Testis (tissue), 3 donors: ENCODE results near the gene CLEC16A. TPM values are rescaled to one million over a fixed set of nuclear protein-coding genes. Genes with fewer than 3 reads are reported as not detected.

Experiments
- DNase-seq: peaks from one replicate; pipeline ENCODE4 v3.0.0-alpha.2; 2019
- H3K27ac ChIP-seq, 2 donors: fragments of 200-600 bp; sonication (generic); one replicate each; pipeline ENCODE4 v1.5.1; 2019
- H3K27me3 ChIP-seq: fragments of 200-600 bp; sonication (generic); one replicate; pipeline ENCODE4 v1.5.1; 2019
- H3K36me3 ChIP-seq: fragments of 200-600 bp; sonication (generic); one replicate; pipeline ENCODE4 v1.5.1; 2017; ENCODE audit warnings: low read depth; ENCODE audit errors: missing control alignments
- H3K4me1 ChIP-seq: fragments of 200-600 bp; sonication (generic); one replicate; pipeline ENCODE4 v1.5.1; 2019
- H3K4me3 ChIP-seq, 2 donors: fragments of 200-600 bp; sonication (generic); one replicate each; pipeline ENCODE4 v1.5.1; 2017 to 2019
- H3K9me3 ChIP-seq: fragments of 200-600 bp; sonication (generic); one replicate; pipeline ENCODE4 v1.5.1; 2017
- POLR2A ChIP-seq: fragments of 450-650 bp; IDR thresholded peaks from one replicate; pipeline ENCODE4 v1.6.1; 2017; ENCODE audit warnings: antibody characterized with exemption, mild to moderate bottlenecking, moderate library complexity
- WGBS, 2 donors: methylation state at CpG; one replicate each; pipeline ENCODE4 v1.1.5; 2018; 5-methylcytosine and 5-hydroxymethylcytosine counted together
- intact Hi-C: fragments of 100-400 bp; cut with DNase I; formaldehyde crosslinking; loops from one replicate; pipeline ENCODE4 v1.15.1; 2023; ENCODE audit warnings: low total_unique reads
- polyA plus RNA-seq: library from polyadenylated mRNA; stranded (reverse); fragments of 350-450 nt; fragmentation: Illumina TruSeq; extraction: RNeasy Lipid Tissue Mini Kit (QIAGEN cat#74804); gene quantifications from one replicate; pipeline ENCODE4 v1.2.3, GENCODE V29; 2014; ENCODE audit warnings: low read depth, low replicate concordance; ENCODE audit not compliant: insufficient read depth
- total RNA-seq, 2 donors: library from RNA; depleted of rRNA; stranded (reverse); fragments of >200 nt; gene quantifications; one replicate each; pipeline ENCODE4 v1.2.3, GENCODE V29; 2016
- TF ChIP-seq, protein P1 (sequence below), 3 experiments: fragments of 450-650 bp in 2 of 3; fragments of 200-600 bp in 1 of 3; sonication (generic) in 1 of 3; IDR thresholded peaks; one replicate each; pipeline ENCODE4 v1.5.1; 2016 to 2019; ENCODE audit warnings: antibody characterized with exemption in 3 of 3, mild to moderate bottlenecking in 2 of 3, moderate library complexity in 1 of 3

CLEC16A gene
- total and polyA plus RNA-seq, 3 donors from 2014 or later = 93.9 to 126 (median 122) TPM

- no peak for DNase-seq
- intact Hi-C loops = no loop called here
- 81 to 84% methylated on average over 9 of the region's 9 CpGs for WGBS, 2 donors
- no peak overlapping the region for H3K4me3 ChIP-seq
- no peaks in the 10 kb centered on the region for H3K36me3 ChIP-seq
- no peak for TF ChIP-seq POLR2A
- TF ChIP-seq, protein P1, sequence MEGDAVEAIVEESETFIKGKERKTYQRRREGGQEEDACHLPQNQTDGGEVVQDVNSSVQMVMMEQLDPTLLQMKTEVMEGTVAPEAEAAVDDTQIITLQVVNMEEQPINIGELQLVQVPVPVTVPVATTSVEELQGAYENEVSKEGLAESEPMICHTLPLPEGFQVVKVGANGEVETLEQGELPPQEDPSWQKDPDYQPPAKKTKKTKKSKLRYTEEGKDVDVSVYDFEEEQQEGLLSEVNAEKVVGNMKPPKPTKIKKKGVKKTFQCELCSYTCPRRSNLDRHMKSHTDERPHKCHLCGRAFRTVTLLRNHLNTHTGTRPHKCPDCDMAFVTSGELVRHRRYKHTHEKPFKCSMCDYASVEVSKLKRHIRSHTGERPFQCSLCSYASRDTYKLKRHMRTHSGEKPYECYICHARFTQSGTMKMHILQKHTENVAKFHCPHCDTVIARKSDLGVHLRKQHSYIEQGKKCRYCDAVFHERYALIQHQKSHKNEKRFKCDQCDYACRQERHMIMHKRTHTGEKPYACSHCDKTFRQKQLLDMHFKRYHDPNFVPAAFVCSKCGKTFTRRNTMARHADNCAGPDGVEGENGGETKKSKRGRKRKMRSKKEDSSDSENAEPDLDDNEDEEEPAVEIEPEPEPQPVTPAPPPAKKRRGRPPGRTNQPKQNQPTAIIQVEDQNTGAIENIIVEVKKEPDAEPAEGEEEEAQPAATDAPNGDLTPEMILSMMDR (IDR thresholded peaks at IDR 0.05) = no peak
- H3K4me1 ChIP-seq = no peaks in the 10 kb centered on the region
- H3K9me3 ChIP-seq = no peaks in the 10 kb centered on the region
- no peaks in the 10 kb centered on the region for H3K27me3 ChIP-seq
- no peak overlapping the region for H3K27ac ChIP-seq
These were observed 207.0 kb downstream of the CLEC16A start for GRCh38 chr16:11151156-11151884.

DNA sequence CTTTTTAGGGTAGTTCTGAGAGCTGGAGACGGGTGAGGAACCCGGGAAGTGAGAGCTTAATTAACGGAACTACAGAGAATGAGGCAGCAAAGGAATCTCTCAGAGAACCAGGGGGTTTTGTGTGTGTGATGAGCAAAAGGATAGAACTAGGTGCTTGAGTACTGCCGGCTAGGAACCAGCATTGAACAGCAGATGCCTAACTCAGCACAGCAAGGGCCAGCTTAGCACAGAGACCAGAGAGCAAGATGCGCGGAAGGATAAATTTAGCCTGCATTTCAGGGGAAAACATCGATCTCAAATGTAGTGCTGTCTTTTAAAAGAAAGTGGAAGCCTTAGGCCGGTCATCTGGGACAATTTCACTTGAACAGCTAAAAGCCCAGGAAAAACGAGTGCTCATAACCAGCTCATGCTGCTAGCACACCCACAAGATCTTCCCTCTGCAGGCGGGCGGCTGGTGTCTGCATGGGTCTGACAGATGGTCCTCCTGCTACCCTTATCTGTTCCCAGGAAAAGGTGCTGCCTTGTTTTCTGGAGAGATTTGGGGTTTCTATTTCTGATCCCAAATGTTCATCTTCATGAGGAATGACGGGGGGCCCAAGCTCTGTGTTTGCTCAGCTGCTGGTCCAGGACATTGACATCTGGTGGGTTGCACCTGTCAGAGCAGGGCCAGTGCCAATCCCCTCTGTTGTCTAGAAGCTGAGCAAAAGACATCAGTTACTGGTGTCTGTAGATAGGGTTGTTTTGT, 207.7 kb downstream of the CLEC16A start:
- Histone ChIP-seq H3K4me1 (no peaks in the 10 kb centered on the region), H3K9me3 (no peaks in the 10 kb centered on the region), H3K36me3 (no peaks in the 10 kb centered on the region), H3K27me3 (no peaks in the 10 kb centered on the region), H3K27ac (no peak overlapping the region), H3K4me3 (no peak overlapping the region)
- no peak for DNase-seq
- intact Hi-C loops = no loop called here
- TF ChIP-seq, protein P1 (IDR thresholded peaks at IDR 0.05) = no peak
- TF ChIP-seq POLR2A = no peak
- WGBS, 2 donors = 83 to 93% methylated on average over 12 of the region's 12 CpGs

GRCh38 chr16:11152677-11153331, 208.4 kb downstream of the CLEC16A start:
- no peaks in the 10 kb centered on the region for H3K36me3 ChIP-seq
- no peaks in the 10 kb centered on the region for H3K9me3 ChIP-seq
- no peak for DNase-seq

DNA sequence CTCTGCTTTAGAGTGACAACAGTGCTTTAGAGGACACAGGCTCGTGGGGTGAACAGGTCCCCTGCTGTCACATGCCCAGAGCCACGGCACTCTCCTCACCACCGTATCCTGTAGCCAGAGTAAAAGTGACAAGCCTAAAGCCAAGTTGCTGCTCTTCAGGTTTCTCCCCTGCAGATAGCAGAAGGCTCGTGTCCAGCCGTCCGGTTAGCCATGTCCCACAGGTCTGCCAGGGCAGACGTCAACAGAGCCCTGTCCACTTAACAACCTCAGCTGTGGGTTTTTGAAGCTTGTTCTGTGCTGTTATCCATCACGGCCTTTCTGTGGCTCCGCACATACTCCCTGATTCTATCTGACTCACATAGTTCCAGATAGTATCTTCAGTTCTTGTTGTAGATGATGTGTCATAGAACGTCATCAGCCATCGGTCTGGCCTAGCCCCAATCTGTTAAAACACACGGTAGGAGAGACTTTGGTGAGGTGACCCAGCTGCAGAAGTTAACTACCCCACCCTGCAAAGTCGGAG, 211.0 kb downstream of the CLEC16A start:
- Histone ChIP-seq H3K27me3 (no peaks in the 10 kb centered on the region), H3K9me3 (no peaks in the 10 kb centered on the region), H3K4me3 (no peak overlapping the region), H3K27ac (no peak overlapping the region), H3K36me3 (no peaks in the 10 kb centered on the region), H3K4me1 (no peaks in the 10 kb centered on the region)
- 87 to 89% methylated on average over 12 to 13 of the region's 13 CpGs for WGBS, 2 donors
- no peak for DNase-seq
- intact Hi-C loops = no loop called here
- TF ChIP-seq, protein P1 (IDR thresholded peaks at IDR 0.05) = no peak
- TF ChIP-seq POLR2A = no peak

More at GRCh38 chr16:11152677-11153331, 208.4 kb downstream of the CLEC16A start:
- Histone ChIP-seq H3K4me1 (no peaks in the 10 kb centered on the region), H3K27ac (no peak overlapping the region), H3K4me3 (no peak overlapping the region), H3K27me3 (no peaks in the 10 kb centered on the region)
- WGBS, 2 donors = 79 to 88% methylated on average over 17 of the region's 17 CpGs
- no peak for TF ChIP-seq POLR2A
- TF ChIP-seq, protein P1 (IDR thresholded peaks at IDR 0.05) = no peak
- intact Hi-C loops = no loop called here
